ENCODE data around the gene CREBBP. TPM values are rescaled to one million over a fixed set of nuclear protein-coding genes. Genes with fewer than 3 reads are reported as not detected.
"Not testable (repeated sequence)": the region's sequence is repeated elsewhere in the genome, so short reads cannot be mapped to it uniquely, and the experiment has no call there.

Gene CREBBP
- total RNA-seq, 2 experiments from 2014 or later = 49.2 to 53.2 TPM

GRCh38 chr16:3716831-3717234 lies 163.7 kb downstream of the CREBBP start:
- no peaks in the 10 kb centered on the region for H3K27me3 Mint-ChIP-seq
- H3K9me3 Mint-ChIP-seq (ENCODE audit: low read depth) = no peaks in the 10 kb centered on the region
- peak overlapping the region; percentile 91 for H3K27ac Mint-ChIP-seq
- ATAC-seq (peak; percentile 35), DNase-seq (peak; percentile 60)
- peaks cover 40% of the 10 kb centered on the region for H3K4me1 Mint-ChIP-seq
- H3K36me3 Mint-ChIP-seq = peaks cover 16% of the 10 kb centered on the region
- peak overlapping the region; percentile 91 for H3K4me3 Mint-ChIP-seq
- CTCF ChIA-PET = interaction anchor here (0.8 to 2.0 kb wide), 3 partner anchors 16 to 537 kb away, joined by 3 to 8 read pairs (median 5); no protein-coding TSS in a partner anchor

GRCh38 chr16:3715430-3715829 lies 165.1 kb downstream of the CREBBP start:
- no peaks in the 10 kb centered on the region for H3K9me3 Mint-ChIP-seq (ENCODE audit: low read depth)
- H3K27me3 Mint-ChIP-seq = no peaks in the 10 kb centered on the region
- peaks cover 20% of the 10 kb centered on the region for H3K36me3 Mint-ChIP-seq
- H3K4me1 Mint-ChIP-seq = peaks cover 42% of the 10 kb centered on the region
- H3K4me3 Mint-ChIP-seq = no peak overlapping the region
- no peak overlapping the region for H3K27ac Mint-ChIP-seq
- ATAC-seq (no peak), DNase-seq (no peak)
- CTCF ChIA-PET = no interaction called here

- not testable (repeated sequence) for H3K9me3 Mint-ChIP-seq (ENCODE audit: low read depth); DNase-seq; ATAC-seq; H3K27me3 Mint-ChIP-seq; H3K4me3 Mint-ChIP-seq; H3K27ac Mint-ChIP-seq
- Mint-ChIP-seq H3K4me1 (peaks cover 46% of the 10 kb centered on the region), H3K36me3 (peaks cover 24% of the 10 kb centered on the region)
- CTCF ChIA-PET = interaction anchor here (1.8 kb wide), 1 partner anchor 26 kb away, joined by 4 read pairs; no protein-coding TSS in a partner anchor
These were observed 166.1 kb downstream of the CREBBP start for GRCh38 chr16:3714378-3714777.

GRCh38 chr16:3713587-3714242 lies 166.8 kb downstream of the CREBBP start:
- Mint-ChIP-seq H3K9me3 (ENCODE audit: low read depth) (no peaks in the 10 kb centered on the region), H3K27me3 (no peaks in the 10 kb centered on the region), H3K4me1 (peaks cover 45% of the 10 kb centered on the region), H3K27ac (no peak overlapping the region), H3K4me3 (no peak overlapping the region), H3K36me3 (peaks cover 24% of the 10 kb centered on the region)
- CTCF ChIA-PET = interaction anchor here (1.4 to 1.8 kb wide), 3 partner anchors 9 to 25 kb away, joined by 4 to 5 read pairs (median 4); no protein-coding TSS in a partner anchor
- DNase-seq = no peak
- ATAC-seq = no peak

- ATAC-seq = no peak
- Mint-ChIP-seq H3K27ac (no peak overlapping the region), H3K9me3 (ENCODE audit: low read depth) (no peaks in the 10 kb centered on the region), H3K4me1 (peaks cover 38% of the 10 kb centered on the region), H3K36me3 (peaks cover 24% of the 10 kb centered on the region), H3K4me3 (no peak overlapping the region), H3K27me3 (no peaks in the 10 kb centered on the region)
- CTCF ChIA-PET = interaction anchor here (1.4 to 1.8 kb wide), 3 partner anchors 9 to 24 kb away, joined by 4 to 5 read pairs (median 4); no protein-coding TSS in a partner anchor
- no peak for DNase-seq
These were observed 167.6 kb downstream of the CREBBP start for GRCh38 chr16:3712861-3713372.

GRCh38 chr16:3706253-3707012 lies 174.1 kb downstream of the CREBBP start:
- DNase-seq (no peak), ATAC-seq (no peak)
- CTCF ChIA-PET = interaction anchor here (0.7 kb wide), 1 partner anchor 73 kb away, joined by 3 read pairs; no protein-coding TSS in a partner anchor
- Mint-ChIP-seq H3K36me3 (peaks cover 7% of the 10 kb centered on the region), H3K4me1 (peaks cover 8% of the 10 kb centered on the region), H3K27ac (no peak overlapping the region), H3K27me3 (no peaks in the 10 kb centered on the region), H3K9me3 (ENCODE audit: low read depth) (no peaks in the 10 kb centered on the region), H3K4me3 (no peak overlapping the region)

GRCh38 chr16:3702082-3702481 lies 178.4 kb downstream of the CREBBP start:
- CTCF ChIA-PET = interaction anchor here (1.1 to 1.4 kb wide), 4 partner anchors 9 to 237 kb away, joined by 4 to 6 read pairs (median 5); no protein-coding TSS in a partner anchor
- Mint-ChIP-seq H3K9me3 (ENCODE audit: low read depth) (no peaks in the 10 kb centered on the region), H3K4me3 (no peak overlapping the region), H3K4me1 (peaks cover 17% of the 10 kb centered on the region), H3K36me3 (peaks cover 4% of the 10 kb centered on the region), H3K27me3 (no peaks in the 10 kb centered on the region), H3K27ac (peak overlapping the region; percentile 43)
- no peak for DNase-seq
- ATAC-seq = no peak

GRCh38 chr16:3701531-3701930 lies 179.0 kb downstream of the CREBBP start:
- Mint-ChIP-seq H3K4me1 (peaks cover 15% of the 10 kb centered on the region), H3K27me3 (no peaks in the 10 kb centered on the region), H3K36me3 (peaks cover 2% of the 10 kb centered on the region), H3K9me3 (ENCODE audit: low read depth) (no peaks in the 10 kb centered on the region), H3K27ac (no peak overlapping the region), H3K4me3 (no peak overlapping the region)
- no peak for ATAC-seq
- DNase-seq = no peak
- CTCF ChIA-PET = interaction anchor here (1.3 to 1.9 kb wide), 4 partner anchors 10 to 238 kb away, joined by 5 to 6 read pairs (median 5); partner anchors contain the start of gene TRAP1

- Mint-ChIP-seq H3K9me3 (ENCODE audit: low read depth) (no peaks in the 10 kb centered on the region), H3K36me3 (peaks cover 4% of the 10 kb centered on the region), H3K27me3 (no peaks in the 10 kb centered on the region), H3K4me3 (no peak overlapping the region), H3K27ac (no peak overlapping the region), H3K4me1 (peaks cover 12% of the 10 kb centered on the region)
- CTCF ChIA-PET = no interaction called here
- ATAC-seq (peak; percentile 47), DNase-seq (no peak)
These were observed 181.6 kb downstream of the CREBBP start for GRCh38 chr16:3698941-3699340.

GRCh38 chr16:3696425-3697218 lies 183.9 kb downstream of the CREBBP start:
- CTCF ChIA-PET = no interaction called here
- no peak for DNase-seq
- ATAC-seq = no peak
- Mint-ChIP-seq H3K4me3 (no peak overlapping the region), H3K9me3 (ENCODE audit: low read depth) (no peaks in the 10 kb centered on the region), H3K36me3 (peaks cover 4% of the 10 kb centered on the region), H3K27ac (no peak overlapping the region), H3K4me1 (peaks cover 12% of the 10 kb centered on the region), H3K27me3 (no peaks in the 10 kb centered on the region)

GRCh38 chr16:3695610-3696369 lies 184.7 kb downstream of the CREBBP start:
- no peaks in the 10 kb centered on the region for H3K27me3 Mint-ChIP-seq
- peaks cover 2% of the 10 kb centered on the region for H3K36me3 Mint-ChIP-seq

GRCh38 chr16:3694051-3694450 lies 186.5 kb downstream of the CREBBP start:
- Mint-ChIP-seq H3K27ac (no peak overlapping the region), H3K4me1 (peaks cover 13% of the 10 kb centered on the region), H3K4me3 (no peak overlapping the region), H3K27me3 (no peaks in the 10 kb centered on the region), H3K9me3 (ENCODE audit: low read depth) (no peaks in the 10 kb centered on the region), H3K36me3 (peaks cover 2% of the 10 kb centered on the region)
- no peak for ATAC-seq
- CTCF ChIA-PET = no interaction called here
- no peak for DNase-seq

More at GRCh38 chr16:3695610-3696369, 184.7 kb downstream of the CREBBP start:
- no peak for ATAC-seq
- H3K4me3 Mint-ChIP-seq = no peak overlapping the region
- DNase-seq = no peak
- no peaks in the 10 kb centered on the region for H3K9me3 Mint-ChIP-seq (ENCODE audit: low read depth)
- CTCF ChIA-PET = no interaction called here
- no peak overlapping the region for H3K27ac Mint-ChIP-seq
- peaks cover 15% of the 10 kb centered on the region for H3K4me1 Mint-ChIP-seq

Measured in activated CD8-positive, alpha-beta memory T cell treated with anti-CD3 and anti-CD28 coated beads, Interleukin-2, amount 10 ng/mL, durations not matched to agents 7 days and 5 days (primary cell).